COLO668 (cell line): Measurements from ENCODE around the gene HHATL.
A peak's percentile ranks its signal among the peaks of the same experiment; 100 is the strongest.

Experiments used
- DNase-seq: peaks from one replicate; lab custom pipeline; 2025; ENCODE audit not compliant: unreplicated experiment; lab: John Stamatoyannopoulos, UW

HHATL gene

DNA sequence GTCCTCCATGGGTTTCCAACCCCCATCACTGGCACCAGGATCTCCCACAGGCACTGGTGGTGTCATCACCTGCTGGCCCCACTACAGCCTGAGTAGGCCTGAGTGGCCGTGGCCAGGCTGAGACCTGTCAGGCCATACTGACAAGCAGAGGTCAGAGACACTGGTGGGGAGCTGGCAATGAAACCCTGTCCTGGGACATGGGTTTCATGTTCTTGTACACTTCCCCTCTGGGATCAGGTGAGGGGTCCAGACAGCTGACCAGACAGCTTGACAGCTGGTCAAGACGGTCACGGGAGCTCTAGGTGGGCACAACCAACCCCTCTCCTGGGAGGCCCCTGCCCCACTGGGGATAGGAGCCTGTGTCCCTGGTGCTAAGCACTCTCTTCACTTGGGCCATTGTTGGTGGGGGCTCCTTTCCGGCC is 36.0 kb downstream of the HHATL start:
- DNase-seq = no peak

DNA sequence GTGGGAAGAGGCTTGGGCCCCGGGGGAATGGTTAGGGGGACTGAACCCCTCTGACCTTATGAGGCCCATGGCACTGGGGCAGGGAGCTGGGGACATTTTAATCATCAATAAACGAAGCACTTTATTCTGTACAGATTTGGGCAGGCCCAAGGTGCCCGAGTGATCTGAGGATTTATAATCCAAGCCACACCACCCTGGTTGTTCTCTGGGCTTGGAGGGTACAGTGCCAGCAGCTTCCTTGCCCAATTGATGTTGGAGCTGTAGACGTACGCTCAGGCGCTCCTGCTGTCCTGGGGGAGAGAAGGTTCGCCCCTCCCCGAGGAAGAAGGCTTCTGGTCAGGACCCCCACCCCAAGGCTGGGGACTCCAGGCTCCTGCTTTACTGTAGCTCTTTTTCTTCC is 36.6 kb downstream of the HHATL start:
- no peak for DNase-seq

DNA sequence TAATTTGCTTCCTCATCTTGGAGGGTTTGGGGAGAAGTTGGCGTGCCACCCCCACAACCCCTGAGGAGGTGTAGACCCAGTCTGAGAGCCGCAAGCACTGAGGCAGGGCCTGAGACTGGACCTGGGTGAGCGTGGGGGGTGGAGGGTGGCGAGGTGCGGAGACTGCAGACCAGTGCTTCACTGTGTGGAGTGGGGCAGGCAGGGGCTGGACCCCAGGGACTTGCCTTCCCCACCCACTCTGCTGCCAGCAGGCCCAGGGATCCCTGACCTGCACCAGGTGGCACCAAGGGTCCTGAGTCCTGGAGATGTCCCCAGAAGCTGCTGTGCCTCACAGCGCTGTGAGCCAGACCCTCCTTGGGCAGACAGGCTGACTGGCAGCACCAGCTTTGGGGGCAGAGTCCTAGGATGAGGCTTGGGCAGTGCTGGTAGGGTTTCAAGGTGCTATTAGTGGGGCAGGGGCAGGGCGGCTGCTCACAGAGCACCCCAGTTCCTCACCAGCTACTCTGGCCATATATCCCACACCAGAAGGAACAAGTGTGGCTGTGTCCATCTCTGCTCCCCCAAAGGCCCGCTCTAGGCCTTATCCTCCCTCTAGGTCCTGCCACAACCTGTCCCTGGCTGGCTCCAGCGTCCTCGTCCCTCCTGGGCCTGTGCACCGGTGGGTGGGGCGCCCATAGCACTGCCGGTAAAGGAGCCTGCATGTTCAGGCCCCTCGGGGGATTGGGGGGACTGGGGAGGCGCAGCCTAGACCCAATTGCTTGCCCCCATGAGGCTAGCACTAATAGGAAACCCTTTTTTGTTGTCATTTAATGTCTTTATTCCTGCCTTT is 37.3 kb downstream of the HHATL start:
- DNase-seq = no peak

DNA sequence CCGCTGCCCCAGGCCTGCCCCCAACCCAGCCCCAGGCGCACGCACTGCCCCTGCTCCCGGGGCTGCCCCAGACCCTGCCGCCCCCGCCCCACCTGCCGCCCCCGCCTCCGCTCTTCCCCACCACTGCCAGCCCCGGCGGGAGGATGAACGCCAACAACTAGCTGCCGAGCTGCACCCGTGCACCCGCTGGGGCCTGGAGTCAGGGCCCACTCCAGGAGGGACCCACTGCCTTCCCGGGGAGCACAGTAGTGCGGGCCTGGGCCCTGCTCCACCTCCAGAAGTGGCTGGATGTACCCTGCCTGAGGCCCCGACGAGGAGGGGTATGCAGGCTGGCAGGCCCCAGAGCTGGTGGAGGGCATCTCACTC is 38.2 kb downstream of the HHATL start:
- DNase-seq = no peak

DNA sequence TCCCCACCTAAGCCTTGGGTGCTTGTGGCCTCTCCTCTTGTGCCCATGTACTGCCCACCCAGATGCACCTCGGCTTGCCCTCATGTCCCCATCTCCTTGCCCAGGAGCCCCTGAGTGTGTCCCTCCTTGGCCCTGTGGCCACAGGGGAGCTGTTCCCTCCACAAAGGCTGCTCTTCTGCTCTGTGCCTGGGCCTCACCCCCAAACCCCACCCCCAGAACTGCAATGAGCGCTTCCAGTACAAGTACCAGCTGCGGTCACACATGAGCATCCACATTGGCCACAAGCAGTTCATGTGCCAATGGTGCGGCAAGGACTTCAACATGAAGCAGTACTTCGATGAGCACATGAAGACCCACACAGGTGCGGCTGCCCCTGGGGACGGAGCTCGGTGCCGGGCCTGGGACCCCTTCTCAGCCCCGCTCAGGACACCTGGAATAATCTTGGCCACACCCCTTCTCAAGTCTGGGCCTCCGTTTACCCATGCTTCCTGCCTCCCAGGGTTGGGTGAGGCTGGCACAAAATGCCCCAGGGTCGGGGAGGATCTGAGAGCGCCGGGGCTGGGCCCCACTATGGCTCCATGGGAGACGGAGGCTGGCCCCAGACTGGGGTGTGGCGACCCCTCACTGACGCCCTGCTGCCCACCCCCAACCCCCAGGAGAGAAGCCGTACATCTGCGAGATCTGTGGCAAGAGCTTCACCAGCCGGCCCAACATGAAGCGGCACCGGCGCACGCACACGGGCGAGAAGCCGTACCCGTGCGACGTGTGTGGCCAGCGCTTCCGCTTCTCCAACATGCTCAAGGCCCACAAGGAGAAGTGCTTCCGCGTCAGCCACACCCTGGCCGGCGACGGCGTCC is 38.8 kb downstream of the HHATL start:
- no peak for DNase-seq

DNA sequence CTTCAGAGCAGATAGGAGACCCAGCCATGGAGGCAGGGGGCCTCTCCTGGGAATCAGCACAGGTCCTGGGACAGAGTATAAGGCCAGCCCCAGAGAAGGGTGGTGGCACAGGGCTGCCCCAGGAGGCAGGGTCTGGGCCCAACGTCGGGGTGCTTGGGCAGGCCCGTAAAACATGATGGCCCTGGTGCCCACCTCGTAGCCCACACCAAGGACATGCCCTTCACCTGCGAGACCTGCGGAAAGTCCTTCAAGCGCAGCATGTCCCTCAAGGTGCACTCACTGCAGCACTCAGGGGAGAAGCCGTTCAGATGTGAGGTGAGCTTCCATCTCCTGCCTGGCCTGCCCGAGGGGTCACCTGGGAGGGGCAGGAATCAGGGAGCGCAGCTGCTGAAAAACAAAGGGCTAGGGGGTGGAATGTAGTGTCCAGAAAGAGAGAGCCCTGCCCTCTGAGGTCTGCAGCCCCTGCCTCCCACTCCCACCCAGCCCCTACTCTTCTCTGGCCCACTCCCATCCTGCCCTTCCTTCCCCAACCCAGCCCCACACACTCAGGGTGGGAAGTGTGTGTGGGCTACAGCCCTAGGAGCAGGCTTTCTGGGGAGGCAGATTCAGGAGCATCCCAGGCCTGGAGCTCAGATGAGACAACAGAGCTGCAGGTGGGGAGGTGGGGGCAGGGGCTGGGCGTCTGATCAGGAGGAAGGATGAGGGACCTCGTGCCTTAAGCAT is 39.6 kb downstream of the HHATL start:
- DNase-seq = no peak

DNA sequence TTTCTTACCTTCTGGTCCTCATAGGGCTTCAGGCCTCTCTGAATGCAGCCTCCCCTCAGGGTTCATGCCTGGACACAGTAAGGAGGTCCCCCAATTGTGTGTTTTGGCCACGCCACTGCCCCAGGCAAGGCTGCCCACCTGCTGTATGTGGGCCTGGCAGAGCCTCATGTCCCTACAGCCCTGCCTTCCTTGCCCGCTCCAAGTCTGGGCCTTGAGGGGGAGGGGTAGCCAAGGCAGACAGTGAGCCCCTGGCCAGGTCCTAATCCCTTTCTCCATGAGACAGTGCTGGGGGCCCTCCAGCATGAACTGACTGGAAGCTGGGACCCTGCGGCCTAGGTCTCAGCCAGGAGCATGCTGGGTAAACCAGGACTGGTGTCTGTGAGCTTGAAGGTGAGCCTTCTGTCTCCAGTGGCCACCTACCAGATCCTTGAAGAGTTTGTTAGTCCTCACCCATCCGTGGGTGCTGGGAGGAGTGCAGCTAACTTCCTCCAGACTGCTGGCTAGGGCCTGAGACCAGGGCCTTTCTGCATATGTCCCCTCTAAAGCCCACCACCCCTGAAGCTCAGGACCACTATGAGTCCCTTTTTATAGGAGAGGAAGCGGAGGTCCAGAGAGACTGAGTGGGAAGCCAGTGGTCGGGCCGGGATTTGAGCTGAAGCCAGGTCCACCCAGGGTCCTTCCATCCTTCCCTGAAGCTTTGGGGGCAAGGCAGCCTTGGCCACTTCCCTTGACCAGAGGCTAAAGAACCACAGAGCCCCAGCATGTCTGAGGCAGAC is 40.4 kb downstream of the HHATL start:
- DNase-seq = no peak

DNA sequence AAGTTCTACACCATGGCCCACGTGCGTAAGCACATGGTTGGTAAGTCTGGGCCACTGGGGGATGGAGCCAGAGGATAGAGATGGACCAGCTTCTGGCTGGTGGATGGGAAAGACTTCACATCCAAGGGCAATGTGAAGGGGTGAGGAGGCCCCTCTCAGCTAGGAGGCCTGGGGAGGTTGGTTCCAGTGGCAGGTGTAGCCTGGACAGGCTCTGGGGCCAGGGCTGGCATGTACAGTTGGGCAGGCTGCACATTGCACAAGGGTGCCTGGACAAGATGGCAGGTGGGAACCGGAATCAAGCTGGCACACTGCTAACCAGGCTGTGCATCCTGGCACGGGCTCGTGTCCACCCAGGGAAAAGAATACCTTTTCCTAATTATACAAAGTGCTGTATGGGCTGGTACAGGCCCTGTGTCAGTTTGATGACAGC is 41.0 kb downstream of the HHATL start:
- DNase-seq = no peak

DNA sequence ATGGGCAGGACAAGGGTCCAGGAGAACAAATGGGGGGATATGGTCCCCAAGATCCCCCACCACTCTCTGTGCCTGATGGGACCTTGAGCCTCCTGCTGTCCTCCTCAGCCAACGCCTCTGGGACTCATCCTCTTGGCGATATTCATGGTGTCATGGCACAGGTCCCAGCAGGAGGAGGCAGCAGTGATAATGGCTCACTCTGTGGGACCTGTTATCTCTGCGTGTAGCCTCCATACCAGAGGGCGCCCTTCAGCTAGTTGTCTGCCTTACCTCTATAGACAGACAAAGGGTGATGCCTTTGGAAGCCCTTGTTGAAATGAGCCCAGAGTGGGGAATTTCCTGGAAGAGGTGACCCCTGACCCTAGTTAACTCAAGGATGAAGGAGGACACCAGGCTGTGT is 41.7 kb downstream of the HHATL start:
- peak; percentile 5 for DNase-seq

DNA sequence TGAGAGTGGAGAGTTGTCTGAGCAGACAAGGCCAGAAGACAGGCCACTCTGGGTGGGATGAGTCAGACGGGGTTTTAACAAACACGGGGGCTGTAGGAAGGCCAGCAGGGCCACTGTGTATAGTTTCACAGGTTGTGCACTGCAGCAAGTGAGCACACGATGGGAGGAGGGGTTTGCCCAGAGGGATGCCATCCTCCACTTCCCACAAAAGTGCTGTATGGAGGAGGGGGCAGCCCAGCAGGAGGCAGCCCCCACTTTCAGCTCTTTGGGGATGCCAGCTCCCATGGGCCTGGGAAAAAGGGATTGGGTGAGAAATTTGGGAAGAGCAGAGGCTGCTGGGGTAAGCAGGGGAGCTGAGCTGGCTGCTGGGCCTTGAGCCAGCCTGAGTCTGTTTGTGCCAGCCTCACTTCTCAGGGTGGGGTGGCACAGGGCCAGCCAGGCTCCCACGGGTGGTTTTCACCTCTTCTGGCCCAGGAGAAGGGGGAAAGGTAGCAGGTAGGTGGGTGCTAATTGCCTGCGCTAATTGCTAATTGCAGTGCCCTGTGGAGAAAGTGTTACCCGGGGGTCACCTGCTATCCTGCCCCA is 42.4 kb downstream of the HHATL start:
- no peak for DNase-seq

DNA sequence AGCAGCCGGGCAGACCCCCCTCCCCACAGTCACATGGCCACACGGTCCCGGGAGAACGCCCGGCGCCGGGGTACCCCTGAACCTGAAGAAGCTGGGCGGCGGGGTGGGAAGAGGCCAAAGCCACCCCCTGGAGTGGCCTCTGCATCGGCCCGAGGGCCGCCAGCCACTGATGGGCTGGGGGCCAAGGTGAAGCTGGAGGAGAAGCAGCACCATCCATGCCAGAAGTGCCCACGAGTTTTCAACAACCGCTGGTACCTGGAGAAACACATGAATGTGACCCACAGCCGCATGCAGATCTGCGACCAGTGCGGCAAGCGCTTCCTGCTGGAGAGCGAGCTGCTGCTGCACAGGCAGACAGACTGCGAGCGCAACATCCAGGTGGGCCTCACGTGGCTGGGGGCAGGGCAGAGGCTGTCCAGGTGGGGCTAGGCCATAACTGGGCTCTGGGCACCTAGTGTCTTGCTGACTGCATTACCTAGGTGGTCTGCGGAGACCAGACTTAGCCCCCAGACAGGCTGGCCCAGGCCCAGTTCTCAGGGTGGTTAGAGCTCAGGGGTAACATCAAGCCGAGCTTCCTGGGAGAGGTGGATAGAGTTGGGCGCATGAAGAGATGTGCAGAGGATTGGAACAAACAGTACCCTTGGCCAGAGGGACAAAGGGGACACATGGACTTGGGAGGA is 43.0 kb downstream of the HHATL start:
- DNase-seq = no peak

DNA sequence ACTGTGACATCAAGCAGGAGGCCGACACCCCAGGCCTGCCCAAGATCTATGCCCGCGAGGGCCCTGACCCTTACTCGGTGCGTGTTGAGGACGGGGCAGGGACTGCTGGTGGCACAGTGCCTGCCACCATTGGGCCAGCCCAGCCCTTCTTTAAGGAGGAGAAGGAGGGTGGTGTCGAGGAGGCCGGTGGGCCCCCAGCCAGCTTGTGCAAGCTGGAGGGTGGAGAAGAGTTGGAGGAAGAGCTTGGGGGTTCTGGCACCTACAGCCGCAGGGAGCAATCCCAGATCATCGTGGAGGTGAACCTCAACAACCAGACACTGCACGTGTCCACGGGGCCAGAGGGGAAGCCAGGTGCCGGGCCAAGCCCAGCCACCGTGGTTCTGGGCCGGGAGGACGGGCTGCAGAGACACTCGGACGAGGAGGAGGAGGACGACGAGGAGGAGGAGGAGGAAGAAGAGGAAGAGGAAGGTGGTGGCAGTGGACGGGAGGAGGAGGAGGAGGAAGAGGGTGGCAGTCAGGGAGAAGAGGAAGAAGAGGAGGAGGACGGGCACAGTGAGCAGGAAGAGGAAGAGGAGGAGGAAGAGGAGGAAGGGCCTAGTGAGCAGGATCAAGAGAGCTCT is 43.7 kb downstream of the HHATL start:
- no peak for DNase-seq

DNA sequence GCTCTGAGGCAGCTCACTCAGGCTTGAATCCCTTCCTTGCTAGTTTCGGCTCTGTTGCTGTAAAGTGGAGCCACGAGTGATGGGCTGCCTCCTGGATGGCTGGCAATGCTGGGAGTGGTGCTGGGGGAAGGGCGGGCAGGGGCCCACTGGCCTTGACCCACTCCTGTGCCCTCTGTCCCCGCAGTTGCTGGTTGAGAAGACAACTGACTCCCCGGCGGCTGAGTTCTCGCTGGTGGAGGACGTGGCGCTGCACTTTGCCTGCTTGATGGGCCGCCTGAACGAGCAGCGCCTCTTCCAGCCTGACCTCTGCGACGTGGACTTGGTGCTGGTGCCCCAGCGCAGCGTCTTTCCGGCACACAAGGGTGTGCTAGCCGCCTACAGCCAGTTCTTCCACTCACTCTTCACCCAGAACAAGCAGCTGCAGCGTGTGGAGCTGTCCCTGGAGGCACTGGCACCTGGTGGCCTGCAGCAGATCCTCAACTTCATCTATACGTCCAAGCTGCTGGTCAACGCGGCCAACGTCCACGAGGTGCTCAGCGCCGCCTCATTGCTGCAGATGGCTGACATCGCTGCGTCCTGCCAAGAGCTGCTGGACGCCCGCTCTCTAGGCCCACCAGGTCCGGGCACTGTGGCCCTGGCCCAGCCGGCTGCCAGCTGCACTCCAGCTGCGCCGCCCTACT is 44.4 kb downstream of the HHATL start:
- peak; percentile 4 for DNase-seq

DNA sequence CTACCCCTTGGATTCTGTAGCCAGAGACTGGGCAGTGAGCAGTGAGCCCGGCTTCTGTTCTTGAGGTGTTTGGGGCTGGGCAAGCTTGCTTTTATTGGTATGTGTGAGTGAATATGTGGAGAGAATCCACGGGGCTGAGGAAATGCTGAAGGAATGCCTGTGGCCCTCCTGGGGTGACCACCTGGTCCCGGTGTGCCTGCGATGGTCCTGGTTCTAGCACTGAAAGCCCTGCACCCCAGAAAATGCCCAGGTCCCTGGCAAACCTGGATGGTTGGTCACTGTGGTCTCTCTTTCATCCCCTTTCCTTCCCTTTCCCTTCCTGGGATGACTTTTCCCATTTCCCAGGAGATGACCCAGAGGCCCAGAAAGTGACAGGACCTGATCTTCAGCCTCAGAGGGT is 44.9 kb downstream of the HHATL start:
- DNase-seq = no peak

DNA sequence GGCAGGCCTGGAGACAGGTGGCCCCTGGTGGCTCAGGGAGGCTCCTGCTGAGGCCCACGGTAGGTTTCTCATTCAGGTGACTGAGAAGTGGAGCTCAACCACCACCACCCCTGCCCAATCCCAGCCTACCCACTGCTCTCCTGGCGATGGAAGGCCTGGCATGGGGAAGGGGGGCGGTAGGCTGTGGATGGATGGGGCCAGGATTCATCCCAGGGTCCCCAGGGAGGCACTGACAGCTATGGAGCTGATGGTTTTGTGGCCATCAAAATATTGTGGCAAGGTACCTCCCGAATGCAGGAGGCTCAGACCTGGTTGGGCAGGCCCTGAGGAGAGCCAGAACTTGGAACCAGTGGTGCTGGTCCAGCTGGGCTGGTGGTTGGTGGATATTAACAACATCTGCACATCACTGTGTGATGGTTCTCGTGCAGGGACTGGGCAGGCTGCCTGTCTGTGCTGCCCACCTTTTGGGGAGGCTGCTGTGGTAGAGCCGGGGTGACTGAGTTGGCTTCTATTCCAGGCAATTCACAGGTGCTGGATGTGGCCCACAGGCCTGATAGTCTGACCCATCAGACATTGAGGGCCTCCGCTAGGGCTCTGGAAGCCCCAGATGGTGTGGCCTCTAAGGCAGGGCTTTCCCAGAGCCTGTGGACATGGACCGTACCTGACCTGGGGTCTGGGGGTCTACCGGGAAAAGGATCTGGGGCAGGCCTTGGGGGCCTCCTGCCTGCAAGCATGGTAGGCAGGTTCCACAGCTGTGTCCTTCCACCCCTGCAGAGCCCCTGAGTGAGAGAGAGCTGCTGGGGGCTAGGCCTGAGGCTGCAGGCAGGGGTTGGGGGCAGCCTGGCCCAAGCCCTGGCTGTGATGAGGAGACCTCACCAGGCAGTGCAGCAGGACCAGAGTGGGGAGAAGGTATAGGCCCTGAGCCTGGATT is 45.7 kb downstream of the HHATL start:
- no peak for DNase-seq

DNA sequence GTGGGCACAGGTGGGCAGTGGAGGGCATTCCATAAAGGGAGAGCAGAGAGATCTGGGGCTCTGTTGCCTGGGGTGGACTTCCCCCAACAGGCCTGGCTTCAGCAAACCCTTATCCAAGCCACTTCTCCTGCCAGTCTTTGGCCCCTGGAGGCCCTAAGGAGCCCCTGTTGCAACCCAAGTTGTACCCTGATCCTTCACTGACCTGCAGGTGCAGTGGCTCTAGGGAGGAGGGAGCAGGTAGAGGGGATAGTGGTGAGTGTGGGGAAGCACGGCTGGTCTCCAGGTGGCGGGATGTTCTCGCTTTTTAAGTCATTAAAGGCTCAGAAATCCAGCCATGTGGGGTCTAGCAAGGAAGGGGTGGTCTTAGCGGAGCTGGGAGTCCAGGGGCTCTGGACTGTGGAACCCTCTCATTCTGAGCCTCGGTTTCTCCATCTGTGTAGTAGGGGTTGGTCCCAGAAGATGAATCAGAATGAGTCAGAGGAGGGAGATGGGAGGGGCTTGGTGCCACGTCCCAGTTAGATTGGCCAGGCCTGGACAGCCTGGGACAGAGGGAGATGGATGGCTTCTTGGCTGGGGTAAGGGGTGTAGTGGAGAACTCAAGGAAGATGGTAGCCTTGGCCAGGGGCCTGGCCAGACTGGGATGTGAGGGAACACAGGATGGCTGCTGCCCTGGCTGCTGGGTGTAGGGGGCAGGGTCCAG is 46.5 kb downstream of the HHATL start:
- DNase-seq = no peak

DNA sequence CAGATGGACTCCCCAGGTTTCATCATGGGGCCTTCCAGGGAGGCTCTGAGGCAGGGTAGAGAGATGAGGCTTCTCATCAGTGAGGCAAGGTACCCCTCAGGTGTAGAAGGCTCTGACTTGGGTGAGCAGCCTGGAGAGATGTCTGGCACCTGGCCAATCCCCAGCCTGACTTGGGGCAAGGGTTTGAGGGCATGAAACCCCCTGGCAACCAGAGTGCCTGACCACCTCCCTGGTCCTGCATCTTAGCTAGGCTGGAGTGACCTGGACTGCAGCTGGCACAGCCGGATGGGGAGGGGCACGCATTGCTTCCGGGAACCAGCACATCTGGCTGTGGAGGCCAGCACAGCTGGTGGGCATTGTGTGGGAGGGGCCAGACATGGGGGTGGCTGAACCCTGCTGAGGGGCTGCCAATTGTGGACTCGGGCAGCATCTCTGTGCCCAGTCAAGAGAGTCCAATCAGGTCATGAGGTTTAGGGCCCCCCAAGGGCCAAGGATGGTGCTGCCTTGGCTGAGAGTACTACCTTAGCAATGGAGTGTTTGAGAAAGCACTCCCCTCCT is 47.2 kb downstream of the HHATL start:
- DNase-seq = no peak
